ENCODE measurements around the gene RRP12. TPM values are rescaled to one million over a fixed set of nuclear protein-coding genes. Genes with fewer than 3 reads are reported as not detected.
A peak's percentile ranks its signal among the peaks of the same experiment; 100 is the strongest.
"Not testable (repeated sequence)": the region's sequence is repeated elsewhere in the genome, so short reads cannot be mapped to it uniquely, and the experiment has no call there.

Gene RRP12
- total and polyA plus RNA-seq, 4 experiments from 2014 or later, result 6.3 to 20.0 (median 12.9) TPM

DNA sequence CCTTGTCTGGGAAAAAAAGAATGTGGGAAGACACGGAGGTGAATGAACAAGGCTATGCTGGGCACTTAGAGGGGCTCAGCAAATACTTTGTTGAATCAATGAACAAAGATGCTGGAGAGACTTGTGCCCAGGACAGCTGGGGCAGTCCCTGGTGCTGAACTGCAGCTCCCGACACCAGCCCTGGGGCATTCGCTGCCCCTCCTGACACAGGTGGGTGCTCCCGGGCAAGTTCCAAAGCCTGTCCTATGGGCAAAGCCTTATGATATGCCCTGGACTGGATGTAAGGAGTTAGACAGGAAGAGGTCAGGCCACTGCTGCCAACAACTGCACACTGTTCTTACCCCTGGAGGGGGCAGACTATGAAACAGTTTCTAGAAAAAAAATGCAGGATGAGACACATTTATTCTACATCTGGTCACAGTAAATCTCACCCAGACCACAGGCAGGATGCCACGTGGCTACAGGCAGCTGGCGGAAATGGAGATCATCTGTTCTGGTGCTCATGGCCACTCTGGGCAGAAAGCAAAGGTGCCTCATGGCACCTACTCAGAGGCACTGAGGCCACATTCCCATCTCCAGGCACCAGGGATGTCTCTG is 44.7 kb downstream of the RRP12 start:
- Histone ChIP-seq H3K36me3 (ENCODE audit: insufficient read depth, low read length) (peaks cover 4% of the 10 kb centered on the region), H3K9me3 (ENCODE audit: control insufficient read depth in 1 of 2, low read length in 2 of 2) (no peaks in the 10 kb centered on the region), H3K4me3 (ENCODE audit: low read length in 2 of 2) (no peak overlapping the region), H3K4me1 (ENCODE audit: insufficient read depth, low read length) (no peaks in the 10 kb centered on the region), H3K27ac (ENCODE audit: low read depth, low read length) (no peak overlapping the region), H3K27me3 (ENCODE audit: insufficient read depth, low read length) (no peaks in the 10 kb centered on the region)
- Mint-ChIP-seq H3K27ac (peak overlapping the region in 1 of 7 donors; percentile 11), H3K4me1 (no peaks in the 10 kb centered on the region), H3K4me3 (no peak overlapping the region), H3K36me3 (peaks cover 12 to 29% of the 10 kb centered on the region in 2 donors), H3K27me3 (no peaks in the 10 kb centered on the region), H3K9me3 (no peaks in the 10 kb centered on the region)
- ChIA-PET POLR2A (ENCODE audit: partially characterized antibody) (interaction anchor here (1.4 kb wide), 1 partner anchor 77 kb away, joined by 7 read pairs; no protein-coding TSS in a partner anchor), CTCF (ENCODE audit: partially characterized antibody) (interaction anchor here (1.1 to 10.4 kb wide), 8 partner anchors 9 to 146 kb away, joined by 3 to 103 read pairs (median 4); no protein-coding TSS in a partner anchor)
- no peak for DNase-seq
- intact Hi-C loops (cut with micrococcal nuclease), result no loop called here

DNA sequence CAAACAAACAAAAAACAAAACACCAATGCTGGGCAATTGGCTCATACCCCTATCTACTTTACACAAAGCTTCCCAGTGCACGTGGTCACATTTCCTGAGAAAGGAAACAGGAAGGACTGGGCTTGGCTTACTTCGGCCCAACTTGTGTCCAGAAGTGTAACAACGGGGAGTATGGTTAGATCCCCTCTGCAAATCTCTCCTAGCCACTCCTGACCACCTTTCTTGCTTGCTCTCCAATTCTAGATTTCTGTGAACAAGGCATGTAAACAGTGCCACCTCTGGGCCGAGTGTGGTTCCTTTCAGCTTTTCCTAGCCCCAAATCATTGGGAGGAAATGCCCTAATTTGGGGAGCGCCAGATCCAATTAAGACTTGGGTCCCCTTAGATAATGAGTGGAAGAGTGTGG is 45.6 kb downstream of the RRP12 start:
- peak in 4 of 5 donors; percentile 16 to 30 (median 20) for DNase-seq

DNA sequence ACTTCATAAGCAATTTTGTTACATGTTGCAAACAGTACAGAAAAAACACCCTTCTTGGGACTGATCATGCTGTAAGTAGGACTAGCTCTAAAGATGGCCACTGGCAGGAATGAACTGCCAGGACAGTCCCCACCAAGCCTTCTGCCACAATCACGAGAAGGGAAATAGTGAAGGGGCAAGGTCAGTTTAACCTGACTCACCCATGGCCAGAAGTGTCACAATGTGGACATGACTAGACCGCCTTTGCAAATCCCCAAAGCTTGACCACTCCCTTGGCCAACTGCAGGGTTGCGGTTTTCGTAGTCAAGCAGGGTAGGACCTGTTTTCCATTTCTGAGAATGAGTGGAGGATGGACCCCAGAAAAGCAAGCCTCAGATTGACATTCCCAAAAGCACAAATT is 47.2 kb downstream of the RRP12 start:
- no peak overlapping the region for H3K27ac Mint-ChIP-seq
- Histone ChIP-seq H3K36me3 (ENCODE audit: insufficient read depth, low read length) (no peaks in the 10 kb centered on the region), H3K9me3 (ENCODE audit: control insufficient read depth in 1 of 2, low read length in 2 of 2) (no peaks in the 10 kb centered on the region), H3K4me1 (ENCODE audit: insufficient read depth, low read length) (no peaks in the 10 kb centered on the region), H3K27ac (ENCODE audit: low read depth, low read length) (no peak overlapping the region), H3K27me3 (ENCODE audit: insufficient read depth, low read length) (no peaks in the 10 kb centered on the region), H3K4me3 (ENCODE audit: low read length in 2 of 2) (no peak overlapping the region)
- POLR2A ChIA-PET (ENCODE audit: partially characterized antibody), result no interaction called here
- no peaks in the 10 kb centered on the region for H3K27me3 Mint-ChIP-seq
- H3K4me3 Mint-ChIP-seq, result no peak overlapping the region
- no peak for DNase-seq
- intact Hi-C loops (cut with micrococcal nuclease), result loop anchor here (2.0 kb wide), 1 partner anchor 75 kb away; no protein-coding TSS in a partner anchor
- peaks cover 12 to 18% of the 10 kb centered on the region in 2 donors for H3K36me3 Mint-ChIP-seq
- CTCF ChIA-PET (ENCODE audit: partially characterized antibody), result interaction anchor here (1.5 to 10.4 kb wide), 2 partner anchors 70 to 75 kb away, joined by 3 to 103 read pairs; no protein-coding TSS in a partner anchor
- H3K9me3 Mint-ChIP-seq, result no peaks in the 10 kb centered on the region
- no peaks in the 10 kb centered on the region for H3K4me1 Mint-ChIP-seq

More for the DNA sequence above, 45.6 kb downstream of the RRP12 start:
- ChIA-PET POLR2A (ENCODE audit: partially characterized antibody) (interaction anchor here (1.4 kb wide), 1 partner anchor 76 kb away, joined by 7 read pairs; no protein-coding TSS in a partner anchor), CTCF (ENCODE audit: partially characterized antibody) (interaction anchor here (1.1 to 10.4 kb wide), 10 partner anchors 10 to 283 kb away, joined by 3 to 103 read pairs (median 5); no protein-coding TSS in a partner anchor)
- Mint-ChIP-seq H3K4me3 (no peak overlapping the region), H3K27me3 (no peaks in the 10 kb centered on the region), H3K4me1 (no peaks in the 10 kb centered on the region), H3K36me3 (peaks cover 12 to 26% of the 10 kb centered on the region in 2 donors), H3K27ac (peak overlapping the region in 3 of 7 donors; percentile 22 to 52 (median 48)), H3K9me3 (no peaks in the 10 kb centered on the region)
- intact Hi-C loops (cut with micrococcal nuclease), result loop anchor here (2.0 kb wide), 1 partner anchor 77 kb away; no protein-coding TSS in a partner anchor
- Histone ChIP-seq H3K4me1 (ENCODE audit: insufficient read depth, low read length) (no peaks in the 10 kb centered on the region), H3K9me3 (ENCODE audit: control insufficient read depth in 1 of 2, low read length in 2 of 2) (no peaks in the 10 kb centered on the region), H3K27me3 (ENCODE audit: insufficient read depth, low read length) (no peaks in the 10 kb centered on the region), H3K36me3 (ENCODE audit: insufficient read depth, low read length) (peaks cover 4% of the 10 kb centered on the region), H3K27ac (ENCODE audit: low read depth, low read length) (no peak overlapping the region), H3K4me3 (ENCODE audit: low read length in 2 of 2) (no peak overlapping the region)

DNA sequence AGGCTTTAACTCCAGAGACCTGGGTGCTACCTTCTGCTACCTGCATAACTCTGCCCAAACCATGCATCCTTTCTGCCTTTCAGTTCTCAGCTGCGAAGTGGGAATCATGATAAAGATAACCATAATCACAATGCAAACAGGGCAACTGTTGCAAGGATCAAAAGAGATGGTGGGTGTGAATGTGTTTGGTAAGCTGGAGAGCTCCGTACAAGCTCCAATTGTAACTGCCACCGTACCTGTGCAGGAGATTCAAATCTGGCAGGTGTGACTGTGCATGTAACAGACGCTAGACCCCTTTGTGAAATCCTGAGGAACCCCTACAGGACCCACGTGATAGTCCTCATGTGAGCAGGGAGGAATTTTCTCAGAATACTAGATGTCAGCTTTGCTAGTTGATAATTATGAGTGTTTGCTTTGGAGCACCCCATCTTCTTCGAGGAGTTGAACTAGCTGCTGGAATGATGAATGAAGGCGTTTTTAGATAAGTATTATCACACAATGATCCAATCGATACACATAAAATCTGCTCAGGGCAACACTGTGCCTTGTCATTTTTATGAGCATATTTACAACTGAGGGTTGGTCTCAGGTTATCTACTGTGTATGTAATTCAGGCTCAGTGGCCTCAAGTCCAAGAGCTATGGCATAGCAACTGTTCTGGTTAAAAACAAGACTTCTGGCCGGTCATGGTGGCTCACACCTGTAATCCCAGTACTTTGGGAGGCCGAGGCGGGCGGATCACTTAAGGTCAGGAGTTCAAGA is 51.2 kb downstream of the RRP12 start:
- DNase-seq, result no peak
- no peak overlapping the region for H3K4me3 ChIP-seq (ENCODE audit: low read length in 2 of 2)
- ChIA-PET POLR2A (ENCODE audit: partially characterized antibody) (interaction anchor here (1.7 kb wide), 1 partner anchor 31 kb away, joined by 7 read pairs; the partner anchor contains the start of gene FRAT1), CTCF (ENCODE audit: partially characterized antibody) (interaction anchor here (0.8 to 10.4 kb wide), 4 partner anchors 8 to 140 kb away, joined by 3 to 103 read pairs (median 3); no protein-coding TSS in a partner anchor)
- Mint-ChIP-seq H3K4me3 (no peak overlapping the region), H3K4me1 (no peaks in the 10 kb centered on the region), H3K36me3 (no peaks in the 10 kb centered on the region), H3K9me3 (no peaks in the 10 kb centered on the region), H3K27ac (no peak overlapping the region), H3K27me3 (no peaks in the 10 kb centered on the region)
- no peaks in the 10 kb centered on the region for H3K9me3 ChIP-seq (ENCODE audit: control insufficient read depth in 1 of 2, low read length in 2 of 2)
- H3K36me3 ChIP-seq (ENCODE audit: insufficient read depth, low read length), result no peaks in the 10 kb centered on the region
- no peak overlapping the region for H3K27ac ChIP-seq (ENCODE audit: low read depth, low read length)
- no peaks in the 10 kb centered on the region for H3K4me1 ChIP-seq (ENCODE audit: insufficient read depth, low read length)
- H3K27me3 ChIP-seq (ENCODE audit: insufficient read depth, low read length), result no peaks in the 10 kb centered on the region
- intact Hi-C loops (cut with micrococcal nuclease), result no loop called here

DNA sequence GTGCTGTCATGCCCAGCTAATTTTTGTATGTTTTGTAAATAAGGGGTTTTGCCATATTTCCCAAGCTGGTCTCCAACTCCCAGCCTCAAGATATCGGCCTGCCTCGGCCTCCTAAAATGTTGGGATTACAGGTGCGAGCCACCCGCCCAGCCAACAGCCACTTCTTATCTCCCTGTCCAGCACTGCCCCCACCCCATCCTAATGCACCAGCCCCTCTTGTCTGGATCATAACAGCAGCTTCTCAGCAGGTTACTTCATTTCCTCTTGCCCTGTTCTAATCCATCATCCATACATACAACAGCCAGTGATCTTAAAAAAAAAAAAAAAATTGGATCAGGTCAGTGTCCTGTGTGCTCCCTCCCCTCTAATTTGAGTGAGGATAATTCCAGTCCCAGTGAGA is 53.8 kb downstream of the RRP12 start:
- H3K27ac Mint-ChIP-seq, result no peak overlapping the region
- ChIA-PET CTCF (ENCODE audit: partially characterized antibody) (interaction anchor here (0.6 to 1.1 kb wide), 2 partner anchors 58 to 137 kb away, joined by 3 read pairs; no protein-coding TSS in a partner anchor), POLR2A (ENCODE audit: partially characterized antibody) (no interaction called here)
- no peaks in the 10 kb centered on the region for H3K4me1 ChIP-seq (ENCODE audit: insufficient read depth, low read length)
- H3K4me3 ChIP-seq (ENCODE audit: low read length in 2 of 2), result no peak overlapping the region
- no peaks in the 10 kb centered on the region for H3K27me3 ChIP-seq (ENCODE audit: insufficient read depth, low read length)
- H3K4me3 Mint-ChIP-seq, result no peak overlapping the region
- no peaks in the 10 kb centered on the region for H3K27me3 Mint-ChIP-seq
- no peaks in the 10 kb centered on the region for H3K4me1 Mint-ChIP-seq
- intact Hi-C loops (cut with micrococcal nuclease), result no loop called here
- no peaks in the 10 kb centered on the region for H3K36me3 ChIP-seq (ENCODE audit: insufficient read depth, low read length)
- H3K9me3 ChIP-seq (ENCODE audit: control insufficient read depth in 1 of 2, low read length in 2 of 2), result no peaks in the 10 kb centered on the region
- no peak for DNase-seq
- peaks cover 0 to 2% (median 0%) of the 10 kb centered on the region in 8 donors for H3K9me3 Mint-ChIP-seq
- H3K27ac ChIP-seq (ENCODE audit: low read depth, low read length), result no peak overlapping the region
- no peaks in the 10 kb centered on the region for H3K36me3 Mint-ChIP-seq

DNA sequence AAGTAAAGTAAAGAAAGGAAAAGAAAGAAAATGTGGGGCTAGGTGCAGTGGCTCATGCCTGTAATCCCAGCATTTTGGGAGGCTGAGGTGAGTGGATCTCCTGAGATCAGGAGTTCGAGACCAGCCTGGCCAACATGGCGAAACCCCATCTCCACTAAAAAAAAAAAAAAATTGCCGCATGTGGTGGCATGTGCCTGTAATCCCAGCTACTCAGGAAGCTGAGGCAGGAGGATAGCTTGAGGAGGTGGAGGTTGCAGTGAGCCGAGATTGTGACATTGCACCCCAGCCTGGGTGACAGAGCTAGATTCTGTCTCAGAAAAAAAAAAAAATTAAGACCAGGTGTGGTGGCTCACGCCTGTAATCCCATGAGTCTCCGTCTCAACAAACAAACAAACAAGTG is 57.5 kb downstream of the RRP12 start:
- intact Hi-C loops (cut with micrococcal nuclease); POLR2A ChIA-PET (ENCODE audit: partially characterized antibody): not testable (repeated sequence)

DNA sequence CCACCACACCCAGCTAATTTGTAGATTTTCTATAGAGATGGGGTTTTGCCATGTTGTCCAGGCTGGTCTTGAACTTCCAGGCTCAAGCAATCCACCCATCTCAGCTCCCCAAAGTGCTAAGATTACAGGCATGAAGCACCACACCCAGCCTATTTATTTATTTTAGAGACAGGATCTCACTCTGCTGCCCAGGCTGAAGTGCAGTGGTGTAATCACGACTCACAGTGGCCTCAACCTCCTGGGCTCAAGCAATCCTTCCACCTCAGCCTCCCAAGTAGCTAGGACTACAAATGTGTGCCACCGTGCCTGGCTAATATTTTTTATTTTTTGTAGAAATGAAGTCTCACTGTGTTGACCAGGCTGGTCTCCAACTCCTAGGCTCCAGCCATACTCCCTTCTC is 59.7 kb downstream of the RRP12 start:
- POLR2A ChIA-PET (ENCODE audit: partially characterized antibody), result interaction anchor here (1.2 kb wide), 1 partner anchor 22 kb away, joined by 4 read pairs; the partner anchor contains the start of gene FRAT1

More for the DNA sequence above, 57.5 kb downstream of the RRP12 start:
- not testable (repeated sequence) for H3K27ac ChIP-seq (ENCODE audit: low read depth, low read length); H3K9me3 ChIP-seq (ENCODE audit: control insufficient read depth in 1 of 2, low read length in 2 of 2); H3K27me3 ChIP-seq (ENCODE audit: insufficient read depth, low read length); H3K4me1 Mint-ChIP-seq; DNase-seq; H3K4me3 ChIP-seq (ENCODE audit: low read length in 2 of 2); H3K27ac Mint-ChIP-seq; H3K27me3 Mint-ChIP-seq; H3K4me3 Mint-ChIP-seq; H3K4me1 ChIP-seq (ENCODE audit: insufficient read depth, low read length); H3K36me3 Mint-ChIP-seq; H3K9me3 Mint-ChIP-seq; H3K36me3 ChIP-seq (ENCODE audit: insufficient read depth, low read length)
- CTCF ChIA-PET (ENCODE audit: partially characterized antibody), result interaction anchor here (0.9 to 1.7 kb wide), 4 partner anchors 15 to 65 kb away, joined by 3 to 6 read pairs (median 3); no protein-coding TSS in a partner anchor

More for the DNA sequence above, 59.7 kb downstream of the RRP12 start:
- Mint-ChIP-seq H3K36me3 (no peaks in the 10 kb centered on the region), H3K27me3 (peaks cover 0 to 1% of the 10 kb centered on the region in 2 donors), H3K27ac (no peak overlapping the region), H3K4me1 (no peaks in the 10 kb centered on the region), H3K4me3 (no peak overlapping the region), H3K9me3 (peaks cover 0 to 4% (median 0%) of the 10 kb centered on the region in 8 donors)
- Histone ChIP-seq H3K4me1 (ENCODE audit: insufficient read depth, low read length) (no peaks in the 10 kb centered on the region), H3K9me3 (ENCODE audit: control insufficient read depth in 1 of 2, low read length in 2 of 2) (no peaks in the 10 kb centered on the region), H3K4me3 (ENCODE audit: low read length in 2 of 2) (no peak overlapping the region), H3K27me3 (ENCODE audit: insufficient read depth, low read length) (no peaks in the 10 kb centered on the region), H3K27ac (ENCODE audit: low read depth, low read length) (no peak overlapping the region), H3K36me3 (ENCODE audit: insufficient read depth, low read length) (no peaks in the 10 kb centered on the region)
- intact Hi-C loops (cut with micrococcal nuclease), result no loop called here
- no peak for DNase-seq
- CTCF ChIA-PET (ENCODE audit: partially characterized antibody), result no interaction called here

Data from CD4-positive, alpha-beta memory T cell (primary cell).